GM21447 (cell line): ENCODE measurements around the gene ODAD4.
A peak's percentile ranks its signal among the peaks of the same experiment; 100 is the strongest.

ENCODE experiments used
- ATAC-seq: cut with Tn5 transposase; IDR thresholded peaks from one replicate; pipeline ENCODE4 v1.9.1; 2021; ENCODE audit not compliant: unreplicated experiment

ODAD4 gene

GRCh38 chr17:41941168-41941567, 10.8 kb downstream of the ODAD4 start:
- no peak for ATAC-seq

- ATAC-seq: no peak
Measured at GRCh38 chr17:41942626-41943373, 12.4 kb downstream of the ODAD4 start.

DNA sequence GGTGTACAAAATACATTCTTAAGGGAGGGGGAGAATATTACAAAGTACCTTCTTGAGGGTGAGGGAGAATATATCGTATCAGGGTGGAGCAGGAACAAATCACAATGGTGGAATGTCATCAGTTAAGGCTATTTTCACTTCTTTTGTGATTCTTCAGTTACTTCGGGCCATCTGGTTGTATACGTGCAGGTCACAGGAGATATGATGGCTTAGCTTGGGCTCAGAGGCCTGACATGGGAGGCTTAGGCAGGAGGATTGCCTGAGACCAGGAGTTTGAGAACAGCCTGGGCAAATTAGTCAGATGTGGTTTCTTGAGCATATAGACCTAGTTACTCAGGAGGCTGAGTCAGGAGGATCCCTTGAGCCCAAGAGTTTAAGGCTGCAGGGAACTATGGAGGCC, 13.1 kb downstream of the ODAD4 start:
- no peak for ATAC-seq

GRCh38 chr17:41944943-41945342, 14.5 kb downstream of the ODAD4 start:
- no peak for ATAC-seq

DNA sequence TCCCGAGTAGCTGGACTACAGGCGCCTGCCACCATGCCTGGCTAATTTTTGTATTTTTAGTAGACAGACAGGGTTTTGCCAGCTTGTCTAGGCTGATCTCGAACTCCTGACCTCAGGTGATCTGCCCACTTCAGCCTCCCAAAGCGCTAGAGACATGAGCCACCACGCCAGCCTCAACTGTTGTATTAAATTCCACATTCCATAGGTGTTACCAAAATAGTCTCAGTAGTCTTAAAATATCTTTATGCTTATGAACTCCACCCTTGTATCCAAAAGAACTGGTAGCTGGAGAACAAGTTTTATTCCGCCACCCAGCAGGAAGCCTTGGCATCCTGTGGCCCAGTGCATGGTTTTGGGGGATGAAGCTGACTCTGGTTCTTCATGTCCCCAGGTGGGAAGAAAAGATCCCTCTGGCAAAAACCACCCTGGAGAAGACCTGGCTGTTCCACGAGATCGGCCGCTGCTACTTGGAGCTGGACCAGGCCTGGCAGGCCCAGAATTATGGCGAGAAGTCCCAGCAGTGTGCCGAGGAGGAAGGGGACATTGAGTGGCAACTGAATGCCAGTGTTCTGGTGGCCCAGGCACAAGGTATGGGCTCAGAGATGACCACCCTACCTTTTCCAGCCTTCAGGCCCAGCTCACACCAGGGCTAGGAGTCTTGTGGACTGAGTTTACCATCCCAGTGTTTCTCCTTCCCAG, 18.5 kb downstream of the ODAD4 start:
- no peak for ATAC-seq

DNA sequence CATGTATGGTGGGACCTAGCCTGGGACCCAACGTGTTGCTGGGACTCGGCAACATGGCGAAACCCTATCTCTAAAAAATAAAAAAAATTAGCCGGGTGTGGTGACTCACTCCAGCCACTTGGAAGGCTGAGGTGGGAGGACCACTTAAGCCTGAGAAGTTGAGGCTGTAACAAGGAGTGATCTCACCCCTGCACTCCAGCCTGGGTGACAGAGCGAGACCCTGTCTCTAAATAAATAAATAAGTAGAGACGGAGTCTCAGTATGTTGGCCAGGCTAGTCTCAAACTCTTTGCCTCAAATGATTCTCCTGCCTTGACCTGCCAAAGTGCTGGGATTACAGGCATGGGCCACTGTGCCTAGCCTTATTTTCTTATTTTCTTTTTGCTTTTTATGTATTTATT, 26.1 kb downstream of the ODAD4 start:
- no peak for ATAC-seq

- ATAC-seq: no peak
Measured at GRCh38 chr17:41957031-41957868, 26.8 kb downstream of the ODAD4 start.

DNA sequence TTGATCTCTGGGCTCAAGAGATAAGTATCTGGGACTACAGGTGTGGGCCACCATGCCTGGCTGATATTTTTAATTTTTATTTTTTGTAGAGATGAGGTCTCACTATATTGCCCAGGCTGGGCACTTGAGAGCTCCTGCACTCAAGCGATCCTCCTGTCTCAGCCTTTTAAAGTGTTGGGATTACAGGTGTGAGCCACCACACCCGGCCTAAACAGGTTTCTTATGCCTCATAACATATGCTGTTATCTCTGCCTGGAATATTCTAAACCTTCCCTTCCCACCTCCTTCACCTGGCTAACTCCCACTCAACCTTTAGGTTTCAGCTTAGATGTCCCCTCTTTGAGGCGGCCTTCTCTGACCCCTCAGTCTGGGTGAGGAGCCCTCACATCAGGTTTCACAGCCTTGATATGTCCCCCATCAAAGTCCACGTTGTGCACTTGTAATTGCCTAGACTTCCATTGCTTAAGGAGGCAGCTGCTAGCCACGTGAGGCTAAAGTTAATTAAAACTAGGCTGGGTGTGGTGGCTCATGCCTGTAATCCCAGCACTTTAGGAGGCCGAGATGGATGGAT, 27.5 kb downstream of the ODAD4 start:
- ATAC-seq: no peak

- ATAC-seq: no peak
Measured at GRCh38 chr17:41959030-41959335, 28.6 kb downstream of the ODAD4 start.

- ATAC-seq: no peak
Measured at GRCh38 chr17:41959336-41960095, 29.1 kb downstream of the ODAD4 start.

- no peak for ATAC-seq
Measured at GRCh38 chr17:41962111-41962510, 31.7 kb downstream of the ODAD4 start.

DNA sequence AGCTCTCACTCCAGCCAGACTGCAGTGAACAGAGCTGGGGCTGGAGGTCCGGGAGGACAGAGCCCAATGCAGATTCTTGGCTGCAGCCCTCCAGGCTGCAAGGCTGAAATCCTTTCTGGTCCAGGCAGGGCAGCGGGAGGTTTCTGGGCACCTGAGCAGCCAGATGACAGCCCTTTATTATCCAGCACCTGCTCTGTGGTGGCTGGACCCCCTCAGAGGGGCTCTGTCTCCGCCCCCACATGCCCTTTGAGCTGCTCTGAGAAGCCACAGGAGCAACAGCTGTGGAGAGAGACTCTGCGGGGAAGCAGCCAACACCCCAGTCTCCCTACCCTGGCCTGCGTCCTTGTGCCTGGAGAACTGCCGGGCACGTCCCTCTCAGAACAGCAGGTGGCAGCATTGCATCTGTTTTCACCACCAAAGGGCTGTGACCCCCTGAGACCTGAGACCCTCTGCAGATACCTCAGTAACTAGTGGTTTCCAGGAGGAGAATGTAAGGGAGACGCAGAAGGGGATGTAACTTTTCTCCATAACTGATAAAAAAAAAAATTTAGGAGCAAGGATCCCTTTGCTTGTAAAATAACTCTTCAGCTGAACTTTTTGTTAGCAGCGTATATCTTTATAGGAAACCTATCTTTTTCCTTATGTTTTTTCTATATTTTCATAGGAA, 32.5 kb downstream of the ODAD4 start:
- ATAC-seq: no peak

- ATAC-seq: peak; percentile 52
Measured at GRCh38 chr17:41965694-41966462, 35.5 kb downstream of the ODAD4 start.

DNA sequence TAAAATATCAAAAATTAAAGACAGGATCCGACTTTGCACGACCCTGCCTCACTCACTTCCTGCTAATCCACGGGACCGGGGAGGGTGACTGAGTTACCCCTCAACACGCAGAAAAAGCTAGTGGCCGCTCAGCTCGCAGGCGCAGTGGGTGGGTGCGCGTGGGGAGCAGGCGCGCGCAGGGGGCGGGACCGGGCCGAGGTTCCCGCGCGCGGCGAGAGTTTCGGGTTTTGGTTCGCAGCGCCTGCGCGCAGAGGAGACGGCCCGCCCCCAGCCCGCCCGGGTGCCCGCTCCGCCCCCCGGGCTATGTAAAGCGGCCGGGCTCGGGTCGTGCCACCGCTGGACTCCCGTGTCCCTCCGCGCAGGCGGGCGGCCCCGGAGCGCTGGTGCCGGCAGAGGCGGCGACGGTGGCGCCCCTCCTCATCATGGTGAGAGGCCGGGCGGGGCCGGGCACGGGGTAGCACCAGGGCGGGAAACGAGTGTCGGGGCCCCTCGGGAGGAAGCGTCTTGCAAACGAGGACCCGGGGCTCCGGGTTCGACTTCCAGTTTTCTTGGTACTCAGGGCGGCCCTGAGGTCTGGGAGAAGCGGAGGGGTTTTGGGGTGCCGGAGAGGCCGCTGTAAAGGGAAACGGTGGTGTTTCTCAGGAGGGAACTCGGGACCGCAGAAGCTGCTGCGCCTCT, 36.2 kb downstream of the ODAD4 start, which contains the start of gene CNP:
TSS of gene CNP (plus strand) at position 333 of the 678 bp plus-strand sequence. CDS start at position 423, 90 bp downstream.
- ATAC-seq: peak; percentile 63

- ATAC-seq: peak; percentile 8
Measured at GRCh38 chr17:41967141-41967920, 36.9 kb downstream of the ODAD4 start.

DNA sequence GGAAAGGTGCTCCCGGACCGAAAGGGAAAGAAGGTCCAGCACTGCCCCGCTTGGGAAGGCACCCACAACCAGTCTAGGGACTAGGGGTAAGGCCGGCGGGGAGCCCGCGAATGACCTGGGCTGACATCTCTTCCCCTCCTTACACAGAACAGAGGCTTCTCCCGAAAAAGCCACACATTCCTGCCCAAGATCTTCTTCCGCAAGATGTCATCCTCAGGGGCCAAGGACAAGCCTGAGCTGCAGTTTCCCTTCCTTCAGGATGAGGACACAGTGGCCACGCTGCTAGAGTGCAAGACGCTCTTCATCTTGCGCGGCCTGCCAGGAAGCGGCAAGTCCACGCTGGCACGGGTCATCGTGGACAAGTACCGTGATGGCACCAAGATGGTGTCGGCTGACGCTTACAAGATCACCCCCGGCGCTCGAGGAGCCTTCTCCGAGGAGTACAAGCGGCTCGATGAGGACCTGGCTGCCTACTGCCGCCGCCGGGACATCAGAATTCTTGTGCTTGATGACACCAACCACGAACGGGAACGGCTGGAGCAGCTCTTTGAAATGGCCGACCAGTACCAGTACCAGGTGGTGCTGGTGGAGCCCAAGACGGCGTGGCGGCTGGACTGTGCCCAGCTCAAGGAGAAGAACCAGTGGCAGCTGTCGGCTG, 37.6 kb downstream of the ODAD4 start:
- ATAC-seq: no peak

GRCh38 chr17:41968676-41969075, 38.3 kb downstream of the ODAD4 start:
- no peak for ATAC-seq
